HEK293 (cell line): Measurements from ENCODE around the gene ANTKMT.
A peak's percentile ranks its signal among the peaks of the same experiment; 100 is the strongest.

Source experiments
- CTCF ChIA-PET: fragments of 350-600 bp; formaldehyde crosslinking; extraction: SDS; loops from one replicate; lab custom pipeline; 2021; ENCODE audit warnings: antibody characterized with exemption; lab: Yijun Ruan, JAX
- POLR2A ChIA-PET: fragments of 300-600 bp; formaldehyde crosslinking; extraction: SDS; loops from one replicate; lab custom pipeline; 2020; ENCODE audit warnings: antibody characterized with exemption, inconsistent platforms; lab: Yijun Ruan, JAX
- H3K27ac ChIP-seq: fragments of 200-500 bp; sonication (Bioruptor generic); 2 replicates; pipeline ENCODE4 v1.5.1; 2014; ENCODE audit warnings: low read depth, low read length, control low read depth, inconsistent platforms; ENCODE audit errors: extremely low read depth
- H3K36me3 ChIP-seq, 2 experiments: fragments of 200-500 bp in 1 of 2; sonication (Bioruptor generic) in 1 of 2; 1 replicate in 1 of 2; 2 replicates in 1 of 2; pipeline ENCODE4 v1.5.1; 2014 to 2017; ENCODE audit warnings: inconsistent platforms in 2 of 2, low read length in 2 of 2; ENCODE audit not compliant: control insufficient read depth in 2 of 2, insufficient read depth in 1 of 2
- H3K4me1 ChIP-seq: fragments of 200-500 bp; sonication (Bioruptor generic); 2 replicates; pipeline ENCODE4 v1.5.1; 2014; ENCODE audit warnings: mild to moderate bottlenecking, low read length, inconsistent platforms; ENCODE audit not compliant: control insufficient read depth, insufficient read depth
- H3K4me3 ChIP-seq: 2 replicates; pipeline ENCODE4 v1.5.1; 2011; ENCODE audit warnings: low read depth, mild to moderate bottlenecking, control low read depth, low read length, moderate library complexity
- H3K9me3 ChIP-seq: fragments of 200-500 bp; sonication (Bioruptor generic); 2 replicates; pipeline ENCODE4 v1.5.1; 2014; ENCODE audit warnings: low read depth, low read length, inconsistent platforms; ENCODE audit not compliant: control insufficient read depth, insufficient read depth
- EGR2 ChIP-seq: fragments of 450-650 bp; formaldehyde crosslinking; IDR thresholded peaks from 2 replicates; pipeline ENCODE4 v1.5.1; 2016; ENCODE audit warnings: low read depth, missing biosample characterization, missing genetic modification characterization
- GLI4 ChIP-seq: fragments of 450-650 bp; formaldehyde crosslinking; IDR thresholded peaks from 2 replicates; pipeline ENCODE4 v1.5.1; 2016; ENCODE audit warnings: missing biosample characterization, missing genetic modification characterization
- KLF7 ChIP-seq: fragments of 450-650 bp; formaldehyde crosslinking; IDR thresholded peaks from 2 replicates; pipeline ENCODE4 v1.5.1; 2016; ENCODE audit warnings: missing biosample characterization, missing genetic modification characterization, borderline replicate concordance
- KLF9 ChIP-seq: fragments of 450-650 bp; formaldehyde crosslinking; IDR thresholded peaks from 2 replicates; pipeline ENCODE4 v1.5.1; 2016; ENCODE audit warnings: missing biosample characterization, missing genetic modification characterization, low read depth
- MYNN ChIP-seq: fragments of 450-650 bp; formaldehyde crosslinking; IDR thresholded peaks from 2 replicates; pipeline ENCODE4 v1.5.1; 2016; ENCODE audit warnings: missing biosample characterization, missing genetic modification characterization, borderline replicate concordance
- PRDM4 ChIP-seq: fragments of 450-650 bp; formaldehyde crosslinking; IDR thresholded peaks from 2 replicates; pipeline ENCODE4 v1.5.1; 2017; ENCODE audit warnings: missing biosample characterization, missing genetic modification characterization
- SCRT1 ChIP-seq: fragments of 450-650 bp; formaldehyde crosslinking; IDR thresholded peaks from 2 replicates; pipeline ENCODE4 v1.5.1; 2016; ENCODE audit warnings: missing biosample characterization, missing genetic modification characterization, borderline replicate concordance
- SCRT2 ChIP-seq: fragments of 450-650 bp; formaldehyde crosslinking; IDR thresholded peaks from 2 replicates; pipeline ENCODE4 v1.5.1; 2016; ENCODE audit warnings: missing biosample characterization, missing genetic modification characterization
- YY1 ChIP-seq: fragments of 450-650 bp; formaldehyde crosslinking; IDR thresholded peaks from 2 replicates; pipeline ENCODE4 v1.5.1; 2018; ENCODE audit warnings: missing biosample characterization, missing genetic modification characterization
- ZBTB10 ChIP-seq: fragments of 450-650 bp; formaldehyde crosslinking; IDR thresholded peaks from 2 replicates; pipeline ENCODE4 v1.5.1; 2016; ENCODE audit warnings: missing biosample characterization, missing genetic modification characterization
- ZBTB7A ChIP-seq: fragments of 450-650 bp; formaldehyde crosslinking; IDR thresholded peaks from 2 replicates; pipeline ENCODE4 v1.5.1; 2016; ENCODE audit warnings: low read depth, missing biosample characterization, missing genetic modification characterization
- ZNF114 ChIP-seq: fragments of 450-650 bp; formaldehyde crosslinking; IDR thresholded peaks from 2 replicates; pipeline ENCODE4 v1.5.0; 2017; ENCODE audit warnings: missing biosample characterization, missing genetic modification characterization
- ZNF140 ChIP-seq: fragments of 450-650 bp; formaldehyde crosslinking; IDR thresholded peaks from 2 replicates; pipeline ENCODE4 v1.5.1; 2016; ENCODE audit warnings: missing biosample characterization, missing genetic modification characterization
- ZNF146 ChIP-seq: fragments of 450-650 bp; formaldehyde crosslinking; IDR thresholded peaks from 2 replicates; pipeline ENCODE4 v1.5.1; 2016; ENCODE audit warnings: missing biosample characterization, missing genetic modification characterization
- ZNF24 ChIP-seq: fragments of 450-650 bp; formaldehyde crosslinking; IDR thresholded peaks from 2 replicates; pipeline ENCODE4 v1.5.1; 2016; ENCODE audit warnings: missing biosample characterization, missing genetic modification characterization
- ZNF354C ChIP-seq: fragments of 450-650 bp; formaldehyde crosslinking; IDR thresholded peaks from 2 replicates; pipeline ENCODE4 v1.5.1; 2016; ENCODE audit warnings: missing biosample characterization, missing genetic modification characterization, low read depth, borderline replicate concordance
- ZNF391 ChIP-seq: fragments of 450-650 bp; formaldehyde crosslinking; IDR thresholded peaks from 2 replicates; pipeline ENCODE4 v1.5.1; 2016; ENCODE audit warnings: low read depth, missing biosample characterization, missing genetic modification characterization, borderline replicate concordance
- ZNF398 ChIP-seq: fragments of 450-650 bp; formaldehyde crosslinking; IDR thresholded peaks from 2 replicates; pipeline ENCODE4 v1.5.1; 2017; ENCODE audit warnings: missing biosample characterization, missing genetic modification characterization
- ZNF426 ChIP-seq: fragments of 450-650 bp; formaldehyde crosslinking; IDR thresholded peaks from 2 replicates; pipeline ENCODE4 v1.5.1; 2017; ENCODE audit warnings: missing biosample characterization, missing genetic modification characterization, mild to moderate bottlenecking, inconsistent platforms, moderate library complexity
- ZNF544 ChIP-seq: fragments of 450-650 bp; formaldehyde crosslinking; IDR thresholded peaks from 2 replicates; pipeline ENCODE4 v1.5.0; 2017; ENCODE audit warnings: missing biosample characterization, missing genetic modification characterization
- ZNF600 ChIP-seq: fragments of 450-650 bp; formaldehyde crosslinking; IDR thresholded peaks from 2 replicates; pipeline ENCODE4 v1.5.1; 2016; ENCODE audit warnings: missing biosample characterization, missing genetic modification characterization
- ZNF626 ChIP-seq: fragments of 450-650 bp; sonication (Bioruptor Pico); formaldehyde crosslinking; IDR thresholded peaks from 2 replicates; pipeline ENCODE4 v1.5.1; 2018; ENCODE audit warnings: missing biosample characterization, missing genetic modification characterization, inconsistent platforms
- ZNF670 ChIP-seq: fragments of 450-650 bp; formaldehyde crosslinking; IDR thresholded peaks from 2 replicates; pipeline ENCODE4 v1.5.1; 2016; ENCODE audit warnings: missing biosample characterization, missing genetic modification characterization, low read depth
- ZNF776 ChIP-seq: fragments of 450-650 bp; formaldehyde crosslinking; IDR thresholded peaks from 2 replicates; pipeline ENCODE4 v1.5.0; 2017; ENCODE audit warnings: missing biosample characterization, missing genetic modification characterization, borderline replicate concordance
- ZNF837 ChIP-seq: fragments of 450-650 bp; formaldehyde crosslinking; IDR thresholded peaks from 2 replicates; pipeline ENCODE4 v1.5.1; 2016; ENCODE audit warnings: missing biosample characterization, missing genetic modification characterization
- ZSCAN5A ChIP-seq: fragments of 450-650 bp; formaldehyde crosslinking; IDR thresholded peaks from 2 replicates; pipeline ENCODE4 v1.5.1; 2016; ENCODE audit warnings: missing biosample characterization, missing genetic modification characterization
- TF ChIP-seq, protein P1 (sequence below): sonication (generic); formaldehyde crosslinking; IDR thresholded peaks from 2 replicates; pipeline ENCODE4 v1.8.1; 2022; ENCODE audit warnings: mild to moderate bottlenecking, moderate library complexity, missing genetic modification reagents

ANTKMT gene

DNA sequence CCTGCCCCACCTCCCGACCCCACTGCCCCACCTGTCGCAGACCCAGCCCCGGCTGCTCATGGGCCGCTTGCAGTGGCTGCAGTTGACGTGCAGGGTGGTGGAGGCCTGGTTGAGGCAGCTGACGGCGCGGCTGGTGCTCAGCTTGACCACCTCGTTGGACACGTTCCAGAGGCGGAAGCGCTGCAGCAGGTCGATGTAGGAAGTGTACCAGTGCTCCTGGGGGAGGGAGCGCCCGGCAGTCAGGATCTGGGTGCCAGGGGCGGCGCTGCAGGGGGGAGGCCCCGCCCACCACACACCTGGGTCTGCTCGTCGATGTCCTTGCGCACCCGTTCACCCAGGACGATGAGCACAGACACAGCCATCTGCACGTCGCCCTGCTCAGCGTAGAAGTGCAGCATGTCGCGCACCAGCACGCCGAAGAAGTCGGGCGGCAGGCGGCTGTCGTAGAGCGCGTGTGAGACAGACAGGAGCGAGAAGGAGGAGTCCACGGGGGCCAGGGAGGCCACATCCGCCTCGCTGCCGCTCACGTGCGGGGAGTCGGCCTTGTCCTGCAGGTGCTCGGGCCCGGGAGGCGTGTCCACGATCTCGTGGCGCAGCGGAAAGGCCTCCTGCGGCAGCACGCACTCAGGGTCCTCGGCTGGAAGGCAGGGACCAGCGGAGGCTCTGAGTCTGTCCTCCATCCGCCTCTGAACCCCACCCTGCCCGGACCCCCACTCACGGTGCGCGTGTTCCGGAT lies 35.8 kb upstream of the ANTKMT start:
- Histone ChIP-seq H3K36me3 (peaks cover 3 to 72% of the 10 kb centered on the region in 2 experiments; a peak in 1 of 3 replicates), H3K9me3 (no peaks in the 10 kb centered on the region), H3K4me1 (peaks cover 9% of the 10 kb centered on the region; the same call in 1 of the 2 replicates), H3K27ac (no peak overlapping the region; the same call in 1 of the 2 replicates), H3K4me3 (no peak overlapping the region)
- POLR2A ChIA-PET: interaction anchor here (1.0 to 1.4 kb wide), 7 partner anchors 10 to 450 kb away, joined by 3 to 9 read pairs (median 4); partner anchors contain the start of genes CCDC78, FAM234A, HAGHL and RHBDL1
- CTCF ChIA-PET: interaction anchor here (1.8 kb wide), 1 partner anchor 27 kb away, joined by 3 read pairs; no protein-coding TSS in a partner anchor
- peak; percentile 93 for TF ChIP-seq SCRT2 (tag by site-specific recombination)
- TF ChIP-seq ZNF146 (tag by site-specific recombination): no peak
- peak; percentile 29; the same call in 1 of the 2 replicates for TF ChIP-seq ZNF600
- no peak for TF ChIP-seq KLF7 (tag by site-specific recombination)
- TF ChIP-seq ZNF670 (tag by site-specific recombination): no peak
- no peak for TF ChIP-seq ZBTB7A (tag by site-specific recombination)
- no peak for TF ChIP-seq EGR2 (tag by site-specific recombination)
- TF ChIP-seq ZNF837 (tag by site-specific recombination): 0 out of 2 replicates have a peak, but pooled peaks have one; percentile 41
- TF ChIP-seq ZSCAN5A (tag by site-specific recombination): no peak
- no peak for TF ChIP-seq ZNF776 (tag by site-specific recombination)
- TF ChIP-seq YY1 (tag by site-specific recombination): no peak
- TF ChIP-seq ZBTB10: no peak
- peak; percentile 37; the same call in 1 of the 2 replicates for TF ChIP-seq SCRT1 (tag by site-specific recombination)
- TF ChIP-seq ZNF426 (tag by site-specific recombination): no peak
- no peak for TF ChIP-seq GLI4 (tag by site-specific recombination)
- peak; percentile 40 for TF ChIP-seq KLF9 (tag by site-specific recombination)
- TF ChIP-seq ZNF544: no peak
- no peak for TF ChIP-seq ZNF114 (tag by site-specific recombination)
- TF ChIP-seq ZNF24 (tag by site-specific recombination): no peak
- no peak for TF ChIP-seq PRDM4 (tag by site-specific recombination)
- TF ChIP-seq MYNN: no peak
- TF ChIP-seq, protein P1, sequence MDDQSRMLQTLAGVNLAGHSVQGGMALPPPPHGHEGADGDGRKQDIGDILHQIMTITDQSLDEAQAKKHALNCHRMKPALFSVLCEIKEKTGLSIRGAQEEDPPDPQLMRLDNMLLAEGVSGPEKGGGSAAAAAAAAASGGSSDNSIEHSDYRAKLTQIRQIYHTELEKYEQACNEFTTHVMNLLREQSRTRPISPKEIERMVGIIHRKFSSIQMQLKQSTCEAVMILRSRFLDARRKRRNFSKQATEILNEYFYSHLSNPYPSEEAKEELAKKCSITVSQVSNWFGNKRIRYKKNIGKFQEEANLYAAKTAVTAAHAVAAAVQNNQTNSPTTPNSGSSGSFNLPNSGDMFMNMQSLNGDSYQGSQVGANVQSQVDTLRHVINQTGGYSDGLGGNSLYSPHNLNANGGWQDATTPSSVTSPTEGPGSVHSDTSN (CRISPR knock-in tag): 0 out of 2 replicates have a peak, but pooled peaks have one; percentile 58
- 0 out of 2 replicates have a peak, but pooled peaks have one; percentile 9 for TF ChIP-seq ZNF398 (tag by site-specific recombination)
- TF ChIP-seq ZNF140 (tag by site-specific recombination): no peak
- no peak for TF ChIP-seq ZNF626 (tag by site-specific recombination)
- TF ChIP-seq ZNF391 (tag by site-specific recombination): no peak
- no peak for TF ChIP-seq ZNF354C
